GM23338 (cell line): ENCODE measurements around the gene XXYLT1. TPM values are rescaled to one million over a fixed set of nuclear protein-coding genes. Genes with fewer than 3 reads are reported as not detected.
A peak's percentile ranks its signal among the peaks of the same experiment; 100 is the strongest.

Experiments
- ATAC-seq: fragments of 200-7000 bp; cut with Tn5 transposase; 3 replicates; pipeline ENCODE4 v1.9.1; 2020
- DNase-seq: peaks from one replicate; pipeline ENCODE4 v3.0.0-alpha.2; 2015; ENCODE audit warnings: low spot score
- H2AFZ ChIP-seq: fragments of 200-600 bp; sonication (generic); 2 replicates; pipeline ENCODE4 v1.8.0; 2016; ENCODE audit warnings: antibody characterized with exemption, mild to moderate bottlenecking, moderate library complexity
- H3F3A ChIP-seq: fragments of 200-600 bp; sonication (generic); replicated peaks from 2 replicates; pipeline ENCODE4 v1.8.0; 2017; ENCODE audit warnings: antibody characterized with exemption, mixed run types, low read depth
- H3K27ac ChIP-seq: fragments of 200-600 bp; sonication (generic); 2 replicates; pipeline ENCODE4 v1.6.1; 2016; ENCODE audit warnings: low read depth
- H3K27me3 ChIP-seq: fragments of 200-600 bp; sonication (generic); 2 replicates; pipeline ENCODE4 v1.8.0; 2016; ENCODE audit warnings: mild to moderate bottlenecking, mixed run types, moderate library complexity; ENCODE audit not compliant: insufficient read depth
- H3K36me3 ChIP-seq: fragments of 200-600 bp; sonication (generic); 2 replicates; pipeline ENCODE4 v1.8.0; 2016; ENCODE audit warnings: mild to moderate bottlenecking; ENCODE audit not compliant: insufficient read depth
- H3K4me1 ChIP-seq: fragments of 200-600 bp; sonication (generic); 2 replicates; pipeline ENCODE4 v1.8.0; 2016; ENCODE audit warnings: mild to moderate bottlenecking, moderate library complexity; ENCODE audit not compliant: insufficient read depth
- H3K4me2 ChIP-seq: fragments of 200-600 bp; sonication (generic); 2 replicates; pipeline ENCODE4 v1.7.1; 2017; ENCODE audit warnings: mixed run types
- H3K4me3 ChIP-seq: fragments of 200-600 bp; sonication (generic); 2 replicates; pipeline ENCODE4 v1.6.1; 2016; ENCODE audit warnings: mixed run types
- H3K79me2 ChIP-seq: fragments of 200-600 bp; sonication (generic); replicated peaks from 2 replicates; pipeline ENCODE4 v1.8.0; 2017; ENCODE audit warnings: mild to moderate bottlenecking; ENCODE audit not compliant: insufficient read depth
- H3K9me2 ChIP-seq: fragments of 200-600 bp; sonication (generic); 2 replicates; pipeline ENCODE4 v1.8.0; 2017; ENCODE audit not compliant: insufficient read depth
- H4K20me1 ChIP-seq: fragments of 200-600 bp; sonication (generic); replicated peaks from 2 replicates; pipeline ENCODE4 v1.8.0; 2017; ENCODE audit warnings: mild to moderate bottlenecking; ENCODE audit not compliant: insufficient read depth
- H3K27ac Mint-ChIP-seq: 2 replicates; pipeline ENCODE4 v1.8.0; 2020; ENCODE audit warnings: inconsistent platforms, mild to moderate bottlenecking, moderate library complexity, mixed read lengths
- H3K27me3 Mint-ChIP-seq: 3 replicates; pipeline ENCODE4 v1.8.0; 2022; ENCODE audit warnings: low read depth, mild to moderate bottlenecking, moderate library complexity, mixed read lengths, inconsistent platforms; ENCODE audit not compliant: insufficient read depth, poor library complexity
- H3K36me3 Mint-ChIP-seq: 3 replicates; pipeline ENCODE4 v1.8.0; 2021; ENCODE audit warnings: low read depth, mild to moderate bottlenecking, inconsistent platforms, moderate library complexity, mixed read lengths
- H3K4me1 Mint-ChIP-seq: 3 replicates; pipeline ENCODE4 v1.8.0; 2020; ENCODE audit warnings: mild to moderate bottlenecking, inconsistent platforms, mixed read lengths
- H3K4me3 Mint-ChIP-seq: 3 replicates; pipeline ENCODE4 v1.8.0; 2021; ENCODE audit warnings: moderate library complexity, mild to moderate bottlenecking, inconsistent platforms, mixed read lengths
- H3K9me3 Mint-ChIP-seq: 3 replicates; pipeline ENCODE4 v1.8.0; 2020; ENCODE audit warnings: moderate library complexity, mild to moderate bottlenecking, inconsistent platforms, mixed read lengths
- CREB1 ChIP-seq: fragments of 250-450 bp; sonication (Bioruptor Pico); IDR thresholded peaks from 2 replicates; pipeline ENCODE4 v1.5.0; 2020; ENCODE audit warnings: low read depth, mild to moderate bottlenecking, moderate library complexity
- CTCF ChIP-seq, 2 experiments: fragments of 200-600 bp in 1 of 2; sonication (generic) in 1 of 2; conservative IDR thresholded peaks; 2 replicates each; pipeline versions ENCODE4 v1.5.1 to v1.6.1; 2016 to 2017; ENCODE audit warnings: antibody characterized with exemption in 2 of 2, low read depth in 2 of 2, mild to moderate bottlenecking in 2 of 2, moderate library complexity in 1 of 2
- ETS1 ChIP-seq: IDR thresholded peaks from 2 replicates; pipeline ENCODE4 v1.6.1; 2016; ENCODE audit warnings: antibody characterized with exemption
- EZH2 ChIP-seq: fragments of 200-600 bp; sonication (generic); IDR thresholded peaks from one replicate; pipeline ENCODE4 v1.8.0; 2017; ENCODE audit warnings: antibody characterized with exemption, mild to moderate bottlenecking, low read depth; ENCODE audit not compliant: unreplicated experiment
- EZH2phosphoT487 ChIP-seq: fragments of 200-600 bp; sonication (generic); IDR thresholded peaks from one replicate; pipeline ENCODE4 v1.8.1; 2018; ENCODE audit warnings: antibody characterized with exemption; ENCODE audit not compliant: unreplicated experiment
- JUNB ChIP-seq: IDR thresholded peaks from one replicate; pipeline ENCODE4 v1.6.1; 2016; ENCODE audit warnings: antibody characterized with exemption; ENCODE audit not compliant: unreplicated experiment
- NANOG ChIP-seq: IDR thresholded peaks from 2 replicates; pipeline ENCODE4 v1.6.1; 2016; ENCODE audit warnings: antibody characterized with exemption, borderline replicate concordance
- POLR2AphosphoS5 ChIP-seq: IDR thresholded peaks from 2 replicates; pipeline ENCODE4 v1.6.1; 2016; ENCODE audit warnings: antibody characterized with exemption, low read depth
- REST ChIP-seq: IDR thresholded peaks from one replicate; pipeline ENCODE4 v1.6.1; 2018; ENCODE audit warnings: antibody characterized with exemption; ENCODE audit not compliant: unreplicated experiment
- STAT1 ChIP-seq: IDR thresholded peaks from one replicate; pipeline ENCODE4 v1.6.1; 2016; ENCODE audit warnings: antibody characterized with exemption; ENCODE audit not compliant: unreplicated experiment
- ZNF114 ChIP-seq: fragments of 250-450 bp; sonication (Bioruptor Pico); IDR thresholded peaks from 2 replicates; pipeline ENCODE4 v1.5.0; 2020; ENCODE audit warnings: mild to moderate bottlenecking, moderate library complexity
- ZNF331 ChIP-seq: fragments of 250-450 bp; sonication (Bioruptor Pico); IDR thresholded peaks from 2 replicates; pipeline ENCODE4 v1.5.0; 2020; ENCODE audit warnings: low read depth, mild to moderate bottlenecking, moderate library complexity
- ZNF462 ChIP-seq: fragments of 250-450 bp; sonication (Bioruptor Pico); IDR thresholded peaks from 2 replicates; pipeline ENCODE4 v1.5.0; 2020; ENCODE audit warnings: mild to moderate bottlenecking, moderate library complexity
- polyA plus RNA-seq: library from polyadenylated mRNA; unstranded; fragments of >200 nt; fragmentation: Nextera tagmentation; extraction: Ambion mirVana; gene quantifications from 2 replicates; pipeline ENCODE4 v1.2.1, GENCODE V29; 2016
- total RNA-seq: library from RNA; depleted of rRNA; stranded (reverse); fragments of >200 nt; shearing (Covaris generic); gene quantifications from 2 replicates; pipeline ENCODE4 v1.2.3, GENCODE V29; 2014

Gene XXYLT1
- total and polyA plus RNA-seq, 2 experiments from 2014 or later, result 13.5 to 34.8 TPM

GRCh38 chr3:195154111-195154791 lies 116.7 kb downstream of the XXYLT1 start:
- H3K9me3 Mint-ChIP-seq, result no peaks in the 10 kb centered on the region
- Histone ChIP-seq H3K27ac (peak overlapping the region; percentile 55; the same call in 1 of the 2 replicates), H3K4me2 (peak overlapping the region; percentile 68), H3K27me3 (no peaks in the 10 kb centered on the region), H3K36me3 (no peaks in the 10 kb centered on the region), H3K9me2 (no peaks in the 10 kb centered on the region), H2AFZ (no peak overlapping the region), H3K4me3 (no peak overlapping the region), H3K79me2 (peaks cover 16% of the 10 kb centered on the region), H3F3A (no peaks in the 10 kb centered on the region; the same call in 1 of the 2 replicates), H3K4me1 (peaks cover 65% of the 10 kb centered on the region), H4K20me1 (no peaks in the 10 kb centered on the region)
- no peak for ATAC-seq
- TF ChIP-seq STAT1 (no peak), ZNF114 (CRISPR knock-in tag) (no peak), JUNB (no peak), ZNF331 (CRISPR knock-in tag) (no peak), CREB1 (no peak), NANOG (no peak), EZH2 (no peak), POLR2AphosphoS5 (no peak), CTCF (conservative IDR thresholded peaks at IDR 0.05; ENCODE audit: low read depth in 2 of 2) (no peak), REST (no peak), EZH2phosphoT487 (no peak), ZNF462 (CRISPR knock-in tag) (no peak), ETS1 (no peak)
- peak overlapping the region; percentile 72 for H3K27ac Mint-ChIP-seq
- peaks cover 14% of the 10 kb centered on the region for H3K27me3 Mint-ChIP-seq
- H3K4me3 Mint-ChIP-seq, result no peak overlapping the region
- peaks cover 73% of the 10 kb centered on the region for H3K4me1 Mint-ChIP-seq
- DNase-seq, result no peak
- peaks cover 4% of the 10 kb centered on the region; the same call in 1 of the 3 replicates for H3K36me3 Mint-ChIP-seq
